HepG2 (cell line): ENCODE results near the gene EHBP1. TPM values are rescaled to one million over a fixed set of nuclear protein-coding genes. Genes with fewer than 3 reads are reported as not detected.

Source experiments
- ATAC-seq: fragments of 200-7000 bp; cut with Tn5 transposase; 3 replicates; pipeline ENCODE4 v1.9.1; 2020; ENCODE audit warnings: mild to moderate bottlenecking, moderate library complexity
- BruUV-seq: library from RNA; stranded (reverse); fragments of 400-500 nt; replicated peaks from 2 replicates; lab custom pipeline; 2021; lab: Mats Ljungman, UMichigan
- CTCF ChIA-PET: fragments of 300-600 bp; formaldehyde crosslinking; extraction: SDS; loops from one replicate; lab custom pipeline; 2021; ENCODE audit warnings: low total read pairs, inconsistent platforms, low intra/inter-chr PET ratio; lab: Yijun Ruan, JAX
- POLR2A ChIA-PET: fragments of 350-600 bp; sonication (Branson Sonifier 250); formaldehyde crosslinking; loops from one replicate; lab custom pipeline; 2020; ENCODE audit warnings: antibody characterized with exemption, inconsistent platforms; lab: Yijun Ruan, JAX
- DNase-seq: peaks from one replicate; pipeline ENCODE4 v3.0.0-alpha.2; 2015; ENCODE audit warnings: low spot score
- FAIRE-seq: peaks from 3 replicates; lab custom pipeline; 2011; peaks lifted over from hg19 to GRCh38; lab: Jason Lieb, UNC
- H2AFZ ChIP-seq: one replicate; pipeline ENCODE4 v1.6.1; 2011; ENCODE audit warnings: low read length, inconsistent platforms
- H3K27ac ChIP-seq: fragments of 300-600 bp; 3 replicates; pipeline ENCODE4 v1.8.0; 2011; ENCODE audit warnings: mixed run types, mild to moderate bottlenecking, mixed read lengths, low read length, inconsistent platforms; ENCODE audit not compliant: insufficient read depth; ENCODE audit errors: extremely low read length
- H3K27me3 ChIP-seq, 2 experiments: fragments of 200-600 bp in 1 of 2; 2 replicates in 1 of 2; 3 replicates in 1 of 2; pipeline versions ENCODE4 v1.6.0 to v1.8.0; 2011; ENCODE audit warnings: low read length in 2 of 2, mild to moderate bottlenecking in 2 of 2, moderate library complexity in 2 of 2, inconsistent platforms in 1 of 2; ENCODE audit not compliant: insufficient read depth in 2 of 2, control insufficient read depth in 1 of 2
- H3K36me3 ChIP-seq, 2 experiments: fragments of 200-600 bp in 1 of 2; replicated peaks in 1 of 2; 2 replicates in 1 of 2; 3 replicates in 1 of 2; pipeline versions ENCODE4 v1.5.1 to v1.8.0; 2011; ENCODE audit warnings: low read length in 2 of 2, inconsistent platforms in 1 of 2; ENCODE audit not compliant: insufficient read depth in 2 of 2, control insufficient read depth in 1 of 2
- H3K4me1 ChIP-seq: 2 replicates; pipeline ENCODE4 v1.5.1; 2012; ENCODE audit warnings: low read length, inconsistent platforms; ENCODE audit not compliant: insufficient read depth
- H3K4me2 ChIP-seq: 2 replicates; pipeline ENCODE4 v1.6.0; 2011; ENCODE audit warnings: low read depth, low read length, inconsistent platforms
- H3K4me3 ChIP-seq, 3 experiments: fragments of 200-600 bp in 1 of 3; sonication (generic), shearing (Covaris generic) in 1 of 3; replicated peaks in 1 of 3; 2 replicates each; pipeline ENCODE4 v1.5.1; 2011 to 2016; ENCODE audit warnings: low read length in 3 of 3, inconsistent platforms in 2 of 3, low read depth in 2 of 3, mild to moderate bottlenecking in 2 of 3, control low read depth in 1 of 3, mixed read lengths in 1 of 3; ENCODE audit not compliant: insufficient read depth in 1 of 3
- H3K79me2 ChIP-seq: one replicate; pipeline ENCODE4 v1.6.1; 2011; ENCODE audit warnings: low read length, inconsistent platforms; ENCODE audit not compliant: insufficient read depth
- H3K9ac ChIP-seq: 2 replicates; pipeline ENCODE4 v1.6.0; 2011; ENCODE audit warnings: mild to moderate bottlenecking, low read depth, low read length, inconsistent platforms; ENCODE audit not compliant: insufficient read depth
- H3K9me3 ChIP-seq: 2 replicates; pipeline ENCODE4 v1.5.1; 2012; ENCODE audit warnings: mild to moderate bottlenecking, low read length
- H4K20me1 ChIP-seq: 2 replicates; pipeline ENCODE4 v1.6.0; 2011; ENCODE audit warnings: inconsistent platforms, mild to moderate bottlenecking, low read length, moderate library complexity; ENCODE audit not compliant: insufficient read depth
- RBM22 ChIP-seq: fragments of 200-400 bp; formaldehyde crosslinking; optimal IDR thresholded peaks from 2 replicates; pipeline ENCODE3; 2017; ENCODE audit warnings: mild to moderate bottlenecking, low read length, moderate library complexity
- RFX5 ChIP-seq: IDR thresholded peaks from 2 replicates; pipeline ENCODE4 v1.6.1; 2011; ENCODE audit warnings: low read depth, low read length, improper control_type of control experiment
- WGBS: methylation state at CpG from one replicate; pipeline ENCODE4 v1.1.6; 2017; ENCODE audit warnings: low lambda C conversion rate; 5-methylcytosine and 5-hydroxymethylcytosine counted together
- in situ Hi-C: cut with HindIII; loops from 2 replicates; pipeline ENCODE4 v1.10.0; 2017; ENCODE audit warnings: low pct_unique_long_range_greater_than_20kb; ENCODE audit not compliant: extremely low pct_ligation_motif_present
- intact Hi-C: fragments of 100-400 bp; cut with micrococcal nuclease; formaldehyde crosslinking; loops from one replicate; pipeline ENCODE4 v1.10.0; 2022; ENCODE audit not compliant: unreplicated experiment
- polyA plus RNA-seq, 8 experiments: library from polyadenylated mRNA; depleted of rRNA in 3 of 8; stranded (reverse) in 7 of 8; unstranded in 1 of 8; fragments of >200 nt; fragmentation: Illumina TruSeq in 4 of 8; extraction: Trizol in 4 of 8; gene quantifications; 2 replicates each; pipeline versions ENCODE4 v1.2.1 to v1.2.3, GENCODE V29; 2011 to 2016; ENCODE audit warnings: low read depth in 4 of 8, missing spikeins in 1 of 8, mixed read lengths in 1 of 8; ENCODE audit not compliant: insufficient read depth in 1 of 8
- total RNA-seq, 5 experiments: library from RNA; depleted of rRNA; stranded (reverse); fragments of >200 nt; fragmentation: Illumina TruSeq; extraction: Trizol; gene quantifications; 2 replicates each; pipeline ENCODE4 v1.2.3, GENCODE V29; 2016; ENCODE audit warnings: low read depth in 1 of 5
- TF ChIP-seq, protein P1 (sequence below): fragments of 450-650 bp; IDR thresholded peaks from 2 replicates; pipeline ENCODE4 v1.6.1; 2017; ENCODE audit warnings: mild to moderate bottlenecking
- TF ChIP-seq, protein P2 (sequence below): sonication (generic); formaldehyde crosslinking; IDR thresholded peaks from 2 replicates; pipeline ENCODE4 v1.4.0; 2020; ENCODE audit warnings: mild to moderate bottlenecking, missing genetic modification reagents

Gene EHBP1
- total and polyA plus RNA-seq, 2 of the 13 experiments (the other 11 are each of a cell fraction or from before 2014, with no cell fraction given): 93.5 to 146 TPM

DNA sequence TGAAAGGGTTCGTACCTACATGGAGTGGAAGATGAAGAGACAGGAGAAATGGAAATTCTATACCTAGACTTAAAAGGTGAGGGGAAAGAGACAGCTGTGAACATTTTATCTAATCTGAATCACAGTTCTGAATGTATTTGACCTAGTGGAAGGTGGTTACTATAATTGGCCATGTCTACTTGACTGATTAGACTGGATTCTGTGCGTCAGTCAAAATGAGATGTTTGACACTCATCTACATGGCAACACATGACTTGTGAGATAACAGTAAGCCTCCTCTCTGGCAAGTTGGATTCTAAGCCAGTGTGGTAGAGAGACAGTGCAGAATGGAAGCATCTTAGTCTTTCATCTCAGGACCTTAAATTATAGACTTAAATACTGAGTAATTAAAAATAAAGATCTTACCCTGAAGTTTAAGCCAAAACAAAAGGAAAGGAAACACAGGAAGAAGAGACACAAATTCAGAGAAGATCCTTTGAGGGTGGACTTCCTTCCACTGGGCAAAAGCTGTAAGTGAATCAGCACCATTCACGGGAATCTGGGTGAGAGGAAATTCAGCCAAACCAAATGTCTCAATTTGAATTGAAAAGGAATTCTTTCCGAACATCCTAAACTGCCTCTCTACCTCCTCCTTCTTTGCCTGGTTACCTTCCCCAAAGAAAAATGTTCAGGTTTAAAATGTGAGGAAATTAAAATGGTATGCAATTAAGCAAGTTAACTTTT, 121.6 kb downstream of the EHBP1 start:
- ChIA-PET CTCF (no interaction called here), POLR2A (no interaction called here)
- Histone ChIP-seq H4K20me1 (peaks cover 28% of the 10 kb centered on the region), H3K4me2 (no peak overlapping the region), H3K9ac (no peak overlapping the region), H3K27me3 (no peaks in the 10 kb centered on the region), H3K4me3 (no peak overlapping the region), H3K4me1 (peaks cover 8% of the 10 kb centered on the region; the same call in 1 of the 2 replicates), H2AFZ (no peak overlapping the region), H3K79me2 (peaks cover 22% of the 10 kb centered on the region), H3K36me3 (peaks cover 22 to 50% of the 10 kb centered on the region in 2 experiments), H3K27ac (no peak overlapping the region), H3K9me3 (no peaks in the 10 kb centered on the region)
- FAIRE-seq (no peak), ATAC-seq (no peak), DNase-seq (no peak)
- TSS peak; percentile 3 for BruUV-seq
- TF ChIP-seq, protein P1, sequence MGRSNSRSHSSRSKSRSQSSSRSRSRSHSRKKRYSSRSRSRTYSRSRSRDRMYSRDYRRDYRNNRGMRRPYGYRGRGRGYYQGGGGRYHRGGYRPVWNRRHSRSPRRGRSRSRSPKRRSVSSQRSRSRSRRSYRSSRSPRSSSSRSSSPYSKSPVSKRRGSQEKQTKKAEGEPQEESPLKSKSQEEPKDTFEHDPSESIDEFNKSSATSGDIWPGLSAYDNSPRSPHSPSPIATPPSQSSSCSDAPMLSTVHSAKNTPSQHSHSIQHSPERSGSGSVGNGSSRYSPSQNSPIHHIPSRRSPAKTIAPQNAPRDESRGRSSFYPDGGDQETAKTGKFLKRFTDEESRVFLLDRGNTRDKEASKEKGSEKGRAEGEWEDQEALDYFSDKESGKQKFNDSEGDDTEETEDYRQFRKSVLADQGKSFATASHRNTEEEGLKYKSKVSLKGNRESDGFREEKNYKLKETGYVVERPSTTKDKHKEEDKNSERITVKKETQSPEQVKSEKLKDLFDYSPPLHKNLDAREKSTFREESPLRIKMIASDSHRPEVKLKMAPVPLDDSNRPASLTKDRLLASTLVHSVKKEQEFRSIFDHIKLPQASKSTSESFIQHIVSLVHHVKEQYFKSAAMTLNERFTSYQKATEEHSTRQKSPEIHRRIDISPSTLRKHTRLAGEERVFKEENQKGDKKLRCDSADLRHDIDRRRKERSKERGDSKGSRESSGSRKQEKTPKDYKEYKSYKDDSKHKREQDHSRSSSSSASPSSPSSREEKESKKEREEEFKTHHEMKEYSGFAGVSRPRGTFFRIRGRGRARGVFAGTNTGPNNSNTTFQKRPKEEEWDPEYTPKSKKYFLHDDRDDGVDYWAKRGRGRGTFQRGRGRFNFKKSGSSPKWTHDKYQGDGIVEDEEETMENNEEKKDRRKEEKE: no peak
- TF ChIP-seq RFX5 (0 out of 2 replicates have a peak, but pooled peaks have one; percentile 39), RBM22 (peak; percentile 80)
- TF ChIP-seq, protein P2, sequence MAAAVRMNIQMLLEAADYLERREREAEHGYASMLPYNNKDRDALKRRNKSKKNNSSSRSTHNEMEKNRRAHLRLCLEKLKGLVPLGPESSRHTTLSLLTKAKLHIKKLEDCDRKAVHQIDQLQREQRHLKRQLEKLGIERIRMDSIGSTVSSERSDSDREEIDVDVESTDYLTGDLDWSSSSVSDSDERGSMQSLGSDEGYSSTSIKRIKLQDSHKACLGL (CRISPR knock-in tag): no peak
- intact Hi-C loops: no loop called here
- WGBS: 99% methylated on average over 4 of the region's 4 CpGs
- in situ Hi-C loops: no loop called here
